Duodenal mucosa (tissue), 2 donors: ENCODE data around the gene FRY.
A peak's percentile ranks its signal among the peaks of the same experiment; 100 is the strongest.

Source experiments
- H3K27ac ChIP-seq: one replicate; pipeline ENCODE4 v1.7.0; 2013; ENCODE audit warnings: low read depth, low read length
- H3K27me3 ChIP-seq, 2 donors: one replicate each; pipeline ENCODE4 v1.7.0; 2013; ENCODE audit warnings: low read length in 2 of 2, control low read depth in 1 of 2; ENCODE audit not compliant: insufficient read depth in 2 of 2, control insufficient read depth in 1 of 2
- H3K36me3 ChIP-seq, 2 donors: one replicate each; pipeline ENCODE4 v1.7.0; 2013; ENCODE audit warnings: low read length in 2 of 2, control low read depth in 1 of 2; ENCODE audit not compliant: insufficient read depth in 2 of 2, control insufficient read depth in 1 of 2
- H3K4me1 ChIP-seq, 2 donors: one replicate each; pipeline ENCODE4 v1.7.0; 2013; ENCODE audit warnings: low read length in 2 of 2, control low read depth in 1 of 2; ENCODE audit not compliant: insufficient read depth in 2 of 2, control insufficient read depth in 1 of 2
- H3K4me3 ChIP-seq, 2 donors: one replicate each; pipeline ENCODE4 v1.7.0; 2013; ENCODE audit warnings: low read length in 2 of 2, low read depth in 1 of 2
- H3K9ac ChIP-seq, 2 donors: one replicate each; pipeline ENCODE4 v1.7.0; 2013; ENCODE audit warnings: low read length in 2 of 2, low read depth in 1 of 2
- H3K9me3 ChIP-seq, 2 donors: one replicate each; pipeline ENCODE4 v1.7.0; 2013; ENCODE audit warnings: low read length in 2 of 2, control low read depth in 1 of 2; ENCODE audit not compliant: control insufficient read depth in 1 of 2

The FRY gene

GRCh38 chr13:32297206-32297605 is 265.6 kb downstream of the FRY start:
- H3K4me3 ChIP-seq: no peak overlapping the region
- no peaks in the 10 kb centered on the region for H3K9me3 ChIP-seq
- H3K27me3 ChIP-seq: peaks cover 0 to 4% of the 10 kb centered on the region in 2 donors
- no peak overlapping the region for H3K9ac ChIP-seq
- H3K4me1 ChIP-seq: no peaks in the 10 kb centered on the region
- peaks cover 0 to 5% of the 10 kb centered on the region in 2 donors for H3K36me3 ChIP-seq
- H3K27ac ChIP-seq: no peak overlapping the region

GRCh38 chr13:32298695-32299094 is 267.1 kb downstream of the FRY start:
- H3K27me3 ChIP-seq: peaks cover 0 to 4% of the 10 kb centered on the region in 2 donors
- H3K27ac ChIP-seq: no peak overlapping the region
- H3K4me1 ChIP-seq: no peaks in the 10 kb centered on the region
- no peaks in the 10 kb centered on the region for H3K9me3 ChIP-seq
- H3K9ac ChIP-seq: no peak overlapping the region
- H3K4me3 ChIP-seq: no peak overlapping the region
- H3K36me3 ChIP-seq: peaks cover 0 to 5% of the 10 kb centered on the region in 2 donors

GRCh38 chr13:32299893-32300292 is 268.3 kb downstream of the FRY start:
- Histone ChIP-seq H3K9ac (no peak overlapping the region), H3K27ac (no peak overlapping the region), H3K27me3 (peaks cover 0 to 4% of the 10 kb centered on the region in 2 donors), H3K9me3 (no peaks in the 10 kb centered on the region), H3K4me1 (no peaks in the 10 kb centered on the region), H3K36me3 (peaks cover 0 to 5% of the 10 kb centered on the region in 2 donors), H3K4me3 (no peak overlapping the region)

- H3K9me3 ChIP-seq: no peaks in the 10 kb centered on the region
- H3K27ac ChIP-seq: no peak overlapping the region
- H3K4me3 ChIP-seq: no peak overlapping the region
- H3K27me3 ChIP-seq: peaks cover 0 to 4% of the 10 kb centered on the region in 2 donors
- no peaks in the 10 kb centered on the region for H3K4me1 ChIP-seq
- H3K9ac ChIP-seq: no peak overlapping the region
- H3K36me3 ChIP-seq: peaks cover 0 to 3% of the 10 kb centered on the region in 2 donors
Observed at GRCh38 chr13:32300406-32300805, 268.8 kb downstream of the FRY start.

- no peak overlapping the region for H3K27ac ChIP-seq
- H3K36me3 ChIP-seq: no peaks in the 10 kb centered on the region
- H3K4me1 ChIP-seq: no peaks in the 10 kb centered on the region
- no peak overlapping the region for H3K9ac ChIP-seq
- no peak overlapping the region for H3K4me3 ChIP-seq
- H3K9me3 ChIP-seq: no peaks in the 10 kb centered on the region
- H3K27me3 ChIP-seq: peaks cover 0 to 4% of the 10 kb centered on the region in 2 donors
Observed at GRCh38 chr13:32300920-32301319, 269.3 kb downstream of the FRY start.

GRCh38 chr13:32302461-32302860 is 270.9 kb downstream of the FRY start:
- Histone ChIP-seq H3K9ac (no peak overlapping the region), H3K9me3 (no peaks in the 10 kb centered on the region), H3K4me3 (no peak overlapping the region), H3K27ac (no peak overlapping the region), H3K27me3 (peaks cover 0 to 4% of the 10 kb centered on the region in 2 donors), H3K36me3 (no peaks in the 10 kb centered on the region), H3K4me1 (no peaks in the 10 kb centered on the region)

GRCh38 chr13:32305646-32306045 is 274.1 kb downstream of the FRY start:
- H3K4me3 ChIP-seq: no peak overlapping the region
- H3K9ac ChIP-seq: no peak overlapping the region
- peaks cover 0 to 4% of the 10 kb centered on the region in 2 donors for H3K27me3 ChIP-seq
- no peaks in the 10 kb centered on the region for H3K4me1 ChIP-seq
- H3K27ac ChIP-seq: no peak overlapping the region
- no peaks in the 10 kb centered on the region for H3K36me3 ChIP-seq
- H3K9me3 ChIP-seq: no peaks in the 10 kb centered on the region

- Histone ChIP-seq H3K9ac (peak overlapping the region; percentile 5 to 44), H3K4me1 (no peaks in the 10 kb centered on the region), H3K27me3 (no peaks in the 10 kb centered on the region), H3K9me3 (no peaks in the 10 kb centered on the region), H3K36me3 (no peaks in the 10 kb centered on the region), H3K4me3 (peak overlapping the region; percentile 43 to 49), H3K27ac (no peak overlapping the region)
Observed at GRCh38 chr13:32309312-32310133, 277.9 kb downstream of the FRY start.

GRCh38 chr13:32310134-32310706 is 278.6 kb downstream of the FRY start:
- Histone ChIP-seq H3K36me3 (no peaks in the 10 kb centered on the region), H3K9ac (peak overlapping the region; percentile 5 to 44), H3K4me1 (peaks cover 0 to 5% of the 10 kb centered on the region in 2 donors), H3K9me3 (no peaks in the 10 kb centered on the region), H3K4me3 (peak overlapping the region; percentile 43 to 49), H3K27ac (no peak overlapping the region), H3K27me3 (no peaks in the 10 kb centered on the region)

GRCh38 chr13:32311188-32311897 is 279.8 kb downstream of the FRY start:
- no peaks in the 10 kb centered on the region for H3K27me3 ChIP-seq
- no peak overlapping the region for H3K27ac ChIP-seq
- no peaks in the 10 kb centered on the region for H3K36me3 ChIP-seq
- H3K4me1 ChIP-seq: peaks cover 0 to 10% of the 10 kb centered on the region in 2 donors
- no peak overlapping the region for H3K4me3 ChIP-seq
- H3K9ac ChIP-seq: no peak overlapping the region
- no peaks in the 10 kb centered on the region for H3K9me3 ChIP-seq
